OCI-LY1 (cell line): ENCODE measurements around the gene MPV17L2.

Source experiments
- EZH2 ChIP-seq: fragments of 200-600 bp; sonication (generic), shearing (Covaris generic); IDR thresholded peaks from 2 replicates; pipeline ENCODE4 v1.8.0; 2017; ENCODE audit warnings: borderline replicate concordance, mixed run types, mild to moderate bottlenecking, antibody characterized with exemption, low read length, moderate library complexity, mixed read lengths
- TF ChIP-seq, protein P1 (sequence below): fragments of 200-600 bp; sonication (generic), shearing (Covaris generic); IDR thresholded peaks from 2 replicates; pipeline ENCODE4 v1.5.1; 2017; ENCODE audit warnings: mild to moderate bottlenecking, antibody characterized with exemption, low read length, moderate library complexity, mixed read lengths

DNA sequence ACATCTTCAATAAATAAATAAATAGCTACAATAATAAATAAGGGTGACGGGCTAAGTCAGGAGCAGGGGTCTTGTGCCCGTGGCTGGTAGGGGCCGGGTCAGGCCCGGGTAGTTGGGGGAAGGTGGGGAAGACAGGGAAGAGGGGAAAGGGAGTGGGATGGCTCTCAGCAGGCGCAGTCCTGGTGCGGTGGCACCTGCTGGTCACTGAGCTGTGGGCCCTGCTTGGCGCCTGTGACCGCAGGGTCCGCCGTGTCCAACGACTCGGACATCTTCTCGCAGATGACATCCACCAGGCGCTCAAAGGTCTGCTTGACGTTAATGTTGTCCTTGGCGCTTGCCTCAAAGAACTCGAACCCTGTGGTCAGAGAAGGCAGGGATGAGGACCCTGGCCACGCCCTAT, 4.3 kb downstream of the MPV17L2 start:
- TF ChIP-seq, protein P1, sequence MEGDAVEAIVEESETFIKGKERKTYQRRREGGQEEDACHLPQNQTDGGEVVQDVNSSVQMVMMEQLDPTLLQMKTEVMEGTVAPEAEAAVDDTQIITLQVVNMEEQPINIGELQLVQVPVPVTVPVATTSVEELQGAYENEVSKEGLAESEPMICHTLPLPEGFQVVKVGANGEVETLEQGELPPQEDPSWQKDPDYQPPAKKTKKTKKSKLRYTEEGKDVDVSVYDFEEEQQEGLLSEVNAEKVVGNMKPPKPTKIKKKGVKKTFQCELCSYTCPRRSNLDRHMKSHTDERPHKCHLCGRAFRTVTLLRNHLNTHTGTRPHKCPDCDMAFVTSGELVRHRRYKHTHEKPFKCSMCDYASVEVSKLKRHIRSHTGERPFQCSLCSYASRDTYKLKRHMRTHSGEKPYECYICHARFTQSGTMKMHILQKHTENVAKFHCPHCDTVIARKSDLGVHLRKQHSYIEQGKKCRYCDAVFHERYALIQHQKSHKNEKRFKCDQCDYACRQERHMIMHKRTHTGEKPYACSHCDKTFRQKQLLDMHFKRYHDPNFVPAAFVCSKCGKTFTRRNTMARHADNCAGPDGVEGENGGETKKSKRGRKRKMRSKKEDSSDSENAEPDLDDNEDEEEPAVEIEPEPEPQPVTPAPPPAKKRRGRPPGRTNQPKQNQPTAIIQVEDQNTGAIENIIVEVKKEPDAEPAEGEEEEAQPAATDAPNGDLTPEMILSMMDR, result no peak
- no peak for TF ChIP-seq EZH2
